H1 (cell line): Measurements from ENCODE around the gene NEGR1. TPM values are rescaled to one million over a fixed set of nuclear protein-coding genes. Genes with fewer than 3 reads are reported as not detected.

Experiments
- CTCF ChIA-PET: fragments of 300-600 bp; sonication (Branson Sonifier 250); formaldehyde crosslinking; loops from one replicate; lab custom pipeline; 2021; ENCODE audit not compliant: partially characterized antibody; lab: Charles Lee
- POLR2A ChIA-PET: fragments of 300-600 bp; sonication (Branson Sonifier 250); formaldehyde crosslinking; loops from one replicate; lab custom pipeline; 2021; ENCODE audit warnings: inconsistent platforms; ENCODE audit not compliant: partially characterized antibody; lab: Charles Lee
- DNase-seq, 2 experiments: peaks; one replicate each; pipeline versions ENCODE4 v3.0.0 to v3.0.0-alpha.2; 2010 to 2022; ENCODE audit warnings: low spot score in 2 of 2, low read depth in 1 of 2, mixed read lengths in 1 of 2
- FAIRE-seq: peaks from 2 replicates; lab custom pipeline; 2011; peaks lifted over from hg19 to GRCh38; lab: Jason Lieb, UNC
- H2AFZ ChIP-seq: 2 replicates; pipeline ENCODE4 v1.8.1; 2012; ENCODE audit warnings: low read length, inconsistent platforms
- H2AK5ac ChIP-seq: 2 replicates; pipeline ENCODE4 v1.6.1; 2013; ENCODE audit warnings: low read depth, low read length
- H2BK120ac ChIP-seq: replicated peaks from 2 replicates; pipeline ENCODE3; 2013; ENCODE audit warnings: low read depth, low read length, inconsistent platforms
- H2BK12ac ChIP-seq: 2 replicates; pipeline ENCODE4 v1.6.1; 2013; ENCODE audit warnings: low read depth, low read length
- H2BK15ac ChIP-seq: 2 replicates; pipeline ENCODE4 v1.6.1; 2013; ENCODE audit warnings: low read length
- H2BK20ac ChIP-seq: 2 replicates; pipeline ENCODE4 v1.6.1; 2013; ENCODE audit warnings: low read length
- H2BK5ac ChIP-seq: 2 replicates; pipeline ENCODE4 v1.6.1; 2013; ENCODE audit warnings: low read depth, low read length
- H3K14ac ChIP-seq: 2 replicates; pipeline ENCODE4 v1.6.1; 2013; ENCODE audit warnings: inconsistent platforms; ENCODE audit not compliant: insufficient read length
- H3K18ac ChIP-seq: 2 replicates; pipeline ENCODE4 v1.6.1; 2013; ENCODE audit warnings: low read length; ENCODE audit errors: extremely low read depth
- H3K23ac ChIP-seq: 2 replicates; pipeline ENCODE4 v1.6.1; 2013; ENCODE audit warnings: inconsistent platforms; ENCODE audit not compliant: insufficient read length
- H3K23me2 ChIP-seq: 2 replicates; pipeline ENCODE4 v1.6.1; 2013; ENCODE audit warnings: low read depth, low read length
- H3K27ac ChIP-seq: 2 replicates; pipeline ENCODE4 v1.6.1; 2011; ENCODE audit warnings: low read depth, low read length, inconsistent platforms
- H3K27me3 ChIP-seq, 4 experiments: replicated peaks in 1 of 4; 1 replicate in 1 of 4; 2 replicates in 3 of 4; pipeline versions ENCODE4 v1.6.1 to v1.8.1; 2011 to 2013; ENCODE audit warnings: low read length in 3 of 4, mild to moderate bottlenecking in 3 of 4, inconsistent platforms in 2 of 4, mixed read lengths in 2 of 4, moderate library complexity in 1 of 4; ENCODE audit not compliant: control insufficient read depth in 3 of 4, insufficient read depth in 3 of 4; ENCODE audit errors: extremely low read depth in 1 of 4
- H3K36me3 ChIP-seq, 4 experiments: 2 replicates each; pipeline versions ENCODE4 v1.6.1 to v1.8.1; 2011 to 2013; ENCODE audit warnings: mild to moderate bottlenecking in 4 of 4, low read length in 3 of 4, moderate library complexity in 2 of 4, control low read depth in 1 of 4, inconsistent platforms in 1 of 4; ENCODE audit not compliant: insufficient read depth in 4 of 4, control insufficient read depth in 2 of 4
- H3K4ac ChIP-seq: replicated peaks from 2 replicates; pipeline ENCODE3; 2013; ENCODE audit warnings: low read length, low read depth, mixed read lengths, inconsistent platforms; ENCODE audit not compliant: insufficient read length
- H3K4me1 ChIP-seq, 4 experiments: replicated peaks in 1 of 4; 1 replicate in 1 of 4; 2 replicates in 3 of 4; pipeline versions ENCODE4 v1.6.1 to v1.8.1; 2011 to 2013; ENCODE audit warnings: low read length in 3 of 4, inconsistent platforms in 2 of 4, mixed read lengths in 1 of 4; ENCODE audit not compliant: insufficient read depth in 4 of 4, control insufficient read depth in 3 of 4
- H3K4me2 ChIP-seq, 2 experiments: 2 replicates each; pipeline versions ENCODE4 v1.6.1 to v1.8.1; 2011 to 2013; ENCODE audit warnings: low read depth in 2 of 2, low read length in 2 of 2, control low read depth in 1 of 2, inconsistent platforms in 1 of 2, mild to moderate bottlenecking in 1 of 2; ENCODE audit not compliant: insufficient read depth in 1 of 2
- H3K4me3 ChIP-seq, 4 experiments: fragments of 200-600, 300-600 bp in 1 of 4; sonication (generic), shearing (Covaris generic), sonication (Bioruptor Twin) in 1 of 4; 2 replicates each; pipeline versions ENCODE4 v1.5.1 to v1.8.1; 2011 to 2016; ENCODE audit warnings: low read length in 4 of 4, low read depth in 3 of 4, control low read depth in 2 of 4, inconsistent platforms in 2 of 4, mild to moderate bottlenecking in 2 of 4, mixed read lengths in 1 of 4, moderate library complexity in 1 of 4; ENCODE audit not compliant: insufficient read depth in 2 of 4; ENCODE audit errors: extremely low read depth in 1 of 4
- H3K56ac ChIP-seq: replicated peaks from 2 replicates; pipeline ENCODE3; 2013; ENCODE audit warnings: low read depth, mild to moderate bottlenecking, mixed read lengths, low read length, inconsistent platforms; ENCODE audit not compliant: insufficient read length
- H3K79me1 ChIP-seq: 2 replicates; pipeline ENCODE4 v1.6.1; 2013; ENCODE audit warnings: low read depth, low read length, control low read depth
- H3K79me2 ChIP-seq, 2 experiments: 2 replicates each; pipeline versions ENCODE4 v1.6.1 to v1.8.1; 2012 to 2013; ENCODE audit warnings: low read length in 2 of 2, mild to moderate bottlenecking in 2 of 2, inconsistent platforms in 1 of 2; ENCODE audit not compliant: insufficient read depth in 2 of 2, control insufficient read depth in 1 of 2
- H3K9ac ChIP-seq, 4 experiments: replicated peaks in 1 of 4; 1 replicate in 1 of 4; 2 replicates in 3 of 4; pipeline versions ENCODE4 v1.6.1 to v1.8.1; 2011 to 2013; ENCODE audit warnings: low read depth in 3 of 4, low read length in 3 of 4, control low read depth in 2 of 4, mild to moderate bottlenecking in 2 of 4, moderate library complexity in 2 of 4, inconsistent platforms in 1 of 4; ENCODE audit errors: extremely low read depth in 1 of 4
- H3K9me3 ChIP-seq, 2 experiments: 2 replicates each; pipeline versions ENCODE4 v1.6.1 to v1.8.1; 2012 to 2013; ENCODE audit warnings: mild to moderate bottlenecking in 2 of 2, moderate library complexity in 2 of 2, control low read depth in 1 of 2, inconsistent platforms in 1 of 2, low read depth in 1 of 2, low read length in 1 of 2, mixed read lengths in 1 of 2; ENCODE audit not compliant: insufficient read depth in 2 of 2
- H4K20me1 ChIP-seq, 2 experiments: replicated peaks in 1 of 2; 2 replicates each; pipeline versions ENCODE3 to v1.8.1; 2011 to 2013; ENCODE audit warnings: inconsistent platforms in 2 of 2, low read length in 2 of 2, mild to moderate bottlenecking in 1 of 2; ENCODE audit not compliant: insufficient read depth in 2 of 2, control insufficient read depth in 1 of 2
- H4K5ac ChIP-seq: 2 replicates; pipeline ENCODE4 v1.6.1; 2013; ENCODE audit warnings: low read length, low read depth, mixed read lengths, inconsistent platforms; ENCODE audit not compliant: insufficient read length
- H4K8ac ChIP-seq: 2 replicates; pipeline ENCODE4 v1.8.0; 2013; ENCODE audit warnings: mild to moderate bottlenecking, moderate library complexity, low read length, inconsistent platforms; ENCODE audit not compliant: insufficient read depth; ENCODE audit errors: extremely low read depth
- H4K91ac ChIP-seq: replicated peaks from 2 replicates; pipeline ENCODE3; 2013; ENCODE audit warnings: low read length, mixed read lengths, inconsistent platforms; ENCODE audit not compliant: insufficient read length
- BRCA1 ChIP-seq: IDR thresholded peaks from 2 replicates; pipeline ENCODE4 v1.6.1; 2012; ENCODE audit warnings: low read depth, low read length, improper control_type of control experiment
- CEBPB ChIP-seq: IDR thresholded peaks from 2 replicates; pipeline ENCODE4 v1.6.1; 2012; ENCODE audit warnings: low read depth, low read length
- CTBP2 ChIP-seq: IDR thresholded peaks from 2 replicates; pipeline ENCODE4 v1.7.0; 2011; ENCODE audit warnings: borderline replicate concordance, mild to moderate bottlenecking, moderate library complexity, mixed read lengths, low read length; ENCODE audit not compliant: insufficient read depth, insufficient read length
- EZH2 ChIP-seq: fragments of 200-600 bp; sonication (generic); IDR thresholded peaks from 2 replicates; pipeline ENCODE4 v1.7.1; 2012; ENCODE audit warnings: low read depth, mild to moderate bottlenecking, moderate library complexity, low read length, inconsistent platforms; ENCODE audit not compliant: severe bottlenecking
- GABPA ChIP-seq: IDR thresholded peaks from 2 replicates; pipeline ENCODE4 v1.6.1; 2011; ENCODE audit warnings: mild to moderate bottlenecking, low read length, moderate library complexity, borderline replicate concordance; ENCODE audit not compliant: insufficient read depth
- KDM4A ChIP-seq: IDR thresholded peaks from one replicate; pipeline ENCODE4 v1.7.1; 2012; ENCODE audit warnings: low read depth, mild to moderate bottlenecking, moderate library complexity, low read length, inconsistent platforms; ENCODE audit not compliant: severe bottlenecking
- SIRT6 ChIP-seq: IDR thresholded peaks from one replicate; pipeline ENCODE4 v1.7.1; 2012; ENCODE audit warnings: low read length, inconsistent platforms
- SP2 ChIP-seq: IDR thresholded peaks from 2 replicates; pipeline ENCODE4 v1.6.1; 2012; ENCODE audit warnings: mild to moderate bottlenecking, low read length, inconsistent platforms
- SRF ChIP-seq: IDR thresholded peaks from 2 replicates; pipeline ENCODE4 v1.6.1; 2011; ENCODE audit warnings: mild to moderate bottlenecking, low read depth, low read length, moderate library complexity
- WGBS, 2 experiments: shearing (Covaris generic) in 1 of 2; methylation state at CpG; one replicate each; pipeline versions ENCODE4 v1.1.6 to v1.1.7; 2013 to 2015; ENCODE audit warnings: low lambda C conversion rate in 2 of 2, mixed read lengths in 2 of 2, inconsistent platforms in 1 of 2, low coverage in 1 of 2, missing lambda C conversion rate in 1 of 2; ENCODE audit not compliant: insufficient replicate concordance in 2 of 2, insufficient coverage in 1 of 2, insufficient read length in 1 of 2; ENCODE audit errors: extremely low coverage in 1 of 2, missing lambda C conversion rate in 1 of 2; 5-methylcytosine and 5-hydroxymethylcytosine counted together
- polyA plus RNA-seq, 7 experiments: library from polyadenylated mRNA; depleted of rRNA in 3 of 7; stranded (reverse) in 5 of 7; unstranded in 2 of 7; fragments of >200 nt in 5 of 7; fragments of 200-250 nt in 2 of 7; gene quantifications; 1 replicate in 5 of 7; 2 replicates in 1 of 7; 4 replicates in 1 of 7; pipeline versions ENCODE4 v1.2.1 to v1.2.3, GENCODE V29; 2011 to 2013; ENCODE audit warnings: missing spikeins in 2 of 7, mixed read lengths in 2 of 7
- total RNA-seq: library from RNA; stranded (reverse); fragmentation: NEBNext Ultra II Directional; extraction: Animal tissue kit (Norgen Biotek cat#: 25700); gene quantifications from 2 replicates; pipeline ENCODE4 v1.2.1, GENCODE V29; 2021
- TF ChIP-seq, protein P1 (sequence below): IDR thresholded peaks from 2 replicates; pipeline ENCODE4 v1.6.1; 2012; ENCODE audit warnings: inconsistent platforms
- TF ChIP-seq, protein P2 (sequence below): IDR thresholded peaks from 2 replicates; pipeline ENCODE4 v1.6.1; 2011; ENCODE audit warnings: low read length, improper control_type of control experiment

Gene NEGR1
- total and polyA plus RNA-seq, 2 of the 8 experiments (the other 6 are each of a cell fraction or from before 2014, with no cell fraction given), result 0.71 to 1.3 TPM

DNA sequence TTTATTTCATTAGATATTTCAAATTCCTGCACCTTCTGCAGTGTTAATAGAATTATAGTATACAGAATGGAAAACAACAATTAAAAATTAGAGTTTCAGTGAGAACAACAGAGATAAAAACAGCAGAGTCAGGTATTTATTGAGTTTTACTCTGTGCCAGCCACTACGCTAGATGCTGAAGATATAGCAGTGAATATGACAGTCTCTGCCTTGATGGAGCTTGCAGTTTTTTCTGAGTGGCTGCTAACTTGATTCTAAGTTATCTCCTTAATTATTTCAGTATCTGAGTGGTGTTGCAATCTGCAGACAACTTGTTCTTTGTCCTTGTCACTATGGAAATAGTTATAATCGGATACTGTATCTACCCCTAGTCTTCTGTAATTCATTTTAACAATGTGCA lies 817.2 kb downstream of the NEGR1 start:
- H3K23me2 ChIP-seq, result no peaks in the 10 kb centered on the region
- no peak overlapping the region for H4K5ac ChIP-seq
- no peaks in the 10 kb centered on the region for H3K9me3 ChIP-seq
- H4K8ac ChIP-seq, result no peak overlapping the region
- no peak overlapping the region for H3K4ac ChIP-seq
- H3K79me2 ChIP-seq, result no peaks in the 10 kb centered on the region
- peaks cover 0 to 2% (median under 1%) of the 10 kb centered on the region in 4 experiments; a peak in 2 of 7 replicates for H3K27me3 ChIP-seq
- no peak overlapping the region for H3K23ac ChIP-seq
- 88% methylated on average over 2 of the region's 2 CpGs; no CpG with 5 or more reads in 1 of the 2 experiments for WGBS, 2 experiments
- H2BK120ac ChIP-seq, result no peak overlapping the region
- H4K91ac ChIP-seq, result no peak overlapping the region
- DNase-seq (no peak), FAIRE-seq (no peak)
- H3K4me3 ChIP-seq, result no peak overlapping the region
- CTCF ChIA-PET, result no interaction called here
- H2BK15ac ChIP-seq, result no peak overlapping the region
- H3K79me1 ChIP-seq, result no peaks in the 10 kb centered on the region
- no peak overlapping the region for H3K27ac ChIP-seq
- no peak overlapping the region for H3K18ac ChIP-seq
- no peak overlapping the region for H2BK12ac ChIP-seq
- peaks cover 0 to 12% (median 6%) of the 10 kb centered on the region in 4 experiments; a peak in 4 of 7 replicates for H3K4me1 ChIP-seq
- no peak overlapping the region for H3K9ac ChIP-seq
- H4K20me1 ChIP-seq, result peaks cover 0 to 2% of the 10 kb centered on the region in 2 experiments
- no peak overlapping the region for H3K56ac ChIP-seq
- POLR2A ChIA-PET, result no interaction called here
- H3K36me3 ChIP-seq, result no peaks in the 10 kb centered on the region
- H2BK20ac ChIP-seq, result no peak overlapping the region
- H2AFZ ChIP-seq, result no peak overlapping the region
- TF ChIP-seq, protein P1, sequence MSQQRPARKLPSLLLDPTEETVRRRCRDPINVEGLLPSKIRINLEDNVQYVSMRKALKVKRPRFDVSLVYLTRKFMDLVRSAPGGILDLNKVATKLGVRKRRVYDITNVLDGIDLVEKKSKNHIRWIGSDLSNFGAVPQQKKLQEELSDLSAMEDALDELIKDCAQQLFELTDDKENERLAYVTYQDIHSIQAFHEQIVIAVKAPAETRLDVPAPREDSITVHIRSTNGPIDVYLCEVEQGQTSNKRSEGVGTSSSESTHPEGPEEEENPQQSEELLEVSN, result no peak
- no peak for TF ChIP-seq KDM4A
- TF ChIP-seq CEBPB, result no peak
- TF ChIP-seq EZH2, result no peak
- TF ChIP-seq SIRT6, result no peak
- TF ChIP-seq SP2, result no peak
- TF ChIP-seq CTBP2, result no peak
- no peak for TF ChIP-seq BRCA1
- TF ChIP-seq, protein P2, sequence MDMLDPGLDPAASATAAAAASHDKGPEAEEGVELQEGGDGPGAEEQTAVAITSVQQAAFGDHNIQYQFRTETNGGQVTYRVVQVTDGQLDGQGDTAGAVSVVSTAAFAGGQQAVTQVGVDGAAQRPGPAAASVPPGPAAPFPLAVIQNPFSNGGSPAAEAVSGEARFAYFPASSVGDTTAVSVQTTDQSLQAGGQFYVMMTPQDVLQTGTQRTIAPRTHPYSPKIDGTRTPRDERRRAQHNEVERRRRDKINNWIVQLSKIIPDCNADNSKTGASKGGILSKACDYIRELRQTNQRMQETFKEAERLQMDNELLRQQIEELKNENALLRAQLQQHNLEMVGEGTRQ, result no peak
- no peak for TF ChIP-seq GABPA
- no peak for TF ChIP-seq SRF
- H2BK5ac ChIP-seq, result no peak overlapping the region
- H2AK5ac ChIP-seq, result no peak overlapping the region
- no peak overlapping the region for H3K14ac ChIP-seq
- no peak overlapping the region for H3K4me2 ChIP-seq
